Prostate gland (tissue), 2 donors: ENCODE measurements around the gene HBS1L. TPM values are rescaled to one million over a fixed set of nuclear protein-coding genes. Genes with fewer than 3 reads are reported as not detected.

Experiments used
- DNase-seq: peaks from one replicate; pipeline ENCODE4 v3.0.0-alpha.2; 2019; ENCODE audit warnings: low spot score
- H3K27ac ChIP-seq, 2 donors: fragments of 200-600 bp; sonication (generic); 2 replicates each; pipeline ENCODE4 v1.5.1; 2017 to 2019
- H3K27me3 ChIP-seq: fragments of 200-600 bp; sonication (generic); replicated peaks from 2 replicates; pipeline ENCODE4 v1.5.1; 2019; ENCODE audit not compliant: insufficient read depth
- H3K36me3 ChIP-seq, 2 donors: fragments of 200-600 bp; sonication (generic); 1 replicate in 1 of 2; 2 replicates in 1 of 2; pipeline versions ENCODE4 v1.5.1 to v1.8.1; 2017 to 2019
- H3K4me1 ChIP-seq: fragments of 200-600 bp; sonication (generic); replicated peaks from 2 replicates; pipeline ENCODE4 v1.5.1; 2019
- H3K4me3 ChIP-seq, 2 donors: fragments of 200-600 bp; sonication (generic); 2 replicates each; pipeline ENCODE4 v1.5.1; 2017 to 2019
- H3K9me3 ChIP-seq: fragments of 200-600 bp; sonication (generic); 2 replicates; pipeline ENCODE4 v1.5.1; 2017
- CTCF ChIP-seq, 4 experiments: fragments of 200-600 bp in 2 of 4; fragments of 450-650 bp in 2 of 4; sonication (generic) in 2 of 4; IDR thresholded peaks; 1 replicate in 3 of 4; 2 replicates in 1 of 4; pipeline ENCODE4 v1.5.1; 2016 to 2019; ENCODE audit warnings: antibody characterized with exemption in 4 of 4, mild to moderate bottlenecking in 2 of 4, moderate library complexity in 2 of 4
- POLR2A ChIP-seq: fragments of 450-650 bp; IDR thresholded peaks from one replicate; pipeline ENCODE4 v1.6.1; 2016; ENCODE audit warnings: antibody characterized with exemption, mild to moderate bottlenecking
- POLR2AphosphoS5 ChIP-seq: sonication (generic); formaldehyde crosslinking; IDR thresholded peaks from one replicate; pipeline ENCODE4 v1.6.1; 2017; ENCODE audit warnings: antibody characterized with exemption
- WGBS: methylation state at CpG from one replicate; pipeline ENCODE4 v1.1.5; 2018; 5-methylcytosine and 5-hydroxymethylcytosine counted together
- intact Hi-C: fragments of 100-400 bp; cut with DNase I; formaldehyde crosslinking; loops from one replicate; pipeline ENCODE4 v1.14.2; 2022
- total RNA-seq, 2 donors: library from RNA; depleted of rRNA; stranded (reverse); fragments of >200 nt; gene quantifications; one replicate each; pipeline ENCODE4 v1.1.0, GENCODE V29; 2016

Gene HBS1L
- total RNA-seq, 2 donors from 2014 or later, result 54.2 to 72.1 TPM

- no peak for DNase-seq
- intact Hi-C loops, result no loop called here
- Histone ChIP-seq H3K27ac (no peak overlapping the region), H3K4me3 (no peak overlapping the region), H3K4me1 (no peaks in the 10 kb centered on the region), H3K9me3 (no peaks in the 10 kb centered on the region), H3K36me3 (no peaks in the 10 kb centered on the region), H3K27me3 (no peaks in the 10 kb centered on the region)
- TF ChIP-seq POLR2A (no peak), POLR2AphosphoS5 (no peak), CTCF (IDR thresholded peaks at IDR 0.05) (no peak)
Measured at GRCh38 chr6:135012764-135013163, 41.9 kb downstream of the HBS1L start.

- DNase-seq, result no peak
- no peaks in the 10 kb centered on the region for H3K9me3 ChIP-seq
- intact Hi-C loops, result no loop called here
- 88% methylated on average over 2 of the region's 2 CpGs for WGBS
- TF ChIP-seq CTCF (IDR thresholded peaks at IDR 0.05), result no peak
- TF ChIP-seq POLR2AphosphoS5, result no peak
- no peak for TF ChIP-seq POLR2A
- no peaks in the 10 kb centered on the region for H3K4me1 ChIP-seq
- H3K4me3 ChIP-seq, result no peak overlapping the region
- H3K27me3 ChIP-seq, result no peaks in the 10 kb centered on the region
- H3K27ac ChIP-seq, result no peak overlapping the region
- no peaks in the 10 kb centered on the region for H3K36me3 ChIP-seq
Measured at GRCh38 chr6:135012349-135012748, 42.3 kb downstream of the HBS1L start.

GRCh38 chr6:135008941-135009290 is 45.7 kb downstream of the HBS1L start:
- no peaks in the 10 kb centered on the region for H3K4me1 ChIP-seq
- no peaks in the 10 kb centered on the region for H3K27me3 ChIP-seq
- no peaks in the 10 kb centered on the region for H3K36me3 ChIP-seq
- WGBS, result 65% methylated on average over 1 of the region's 1 CpG
- no peaks in the 10 kb centered on the region for H3K9me3 ChIP-seq
- no peak overlapping the region for H3K27ac ChIP-seq
- intact Hi-C loops, result no loop called here
- no peak for TF ChIP-seq POLR2AphosphoS5
- TF ChIP-seq POLR2A, result no peak
- no peak for TF ChIP-seq CTCF (IDR thresholded peaks at IDR 0.05)
- no peak for DNase-seq
- H3K4me3 ChIP-seq, result no peak overlapping the region

- Histone ChIP-seq H3K27ac (no peak overlapping the region), H3K4me1 (no peaks in the 10 kb centered on the region), H3K9me3 (no peaks in the 10 kb centered on the region), H3K36me3 (no peaks in the 10 kb centered on the region), H3K4me3 (no peak overlapping the region), H3K27me3 (no peaks in the 10 kb centered on the region)
- TF ChIP-seq POLR2A (no peak), POLR2AphosphoS5 (no peak), CTCF (IDR thresholded peaks at IDR 0.05) (no peak)
- WGBS, result 83% methylated on average over 6 of the region's 6 CpGs
- no peak for DNase-seq
- intact Hi-C loops, result no loop called here
Measured at GRCh38 chr6:135008072-135008940, 46.3 kb downstream of the HBS1L start.

- Histone ChIP-seq H3K27ac (no peak overlapping the region), H3K4me1 (no peaks in the 10 kb centered on the region), H3K9me3 (no peaks in the 10 kb centered on the region), H3K4me3 (no peak overlapping the region), H3K27me3 (no peaks in the 10 kb centered on the region), H3K36me3 (no peaks in the 10 kb centered on the region)
- DNase-seq, result no peak
- intact Hi-C loops, result no loop called here
- TF ChIP-seq CTCF (IDR thresholded peaks at IDR 0.05) (no peak), POLR2AphosphoS5 (no peak), POLR2A (no peak)
- WGBS, result 86% methylated on average over 3 of the region's 3 CpGs
Measured at GRCh38 chr6:135006386-135006914, 48.2 kb downstream of the HBS1L start.
